ENCODE measurements around the gene S100A9.
"Not testable (repeated sequence)": the region's sequence is repeated elsewhere in the genome, so short reads cannot be mapped to it uniquely, and the experiment has no call there.

Gene S100A9

GRCh38 chr1:153357853-153358690 is at the start of gene S100A9:
S100A9 (plus strand) TSS chr1:153357854; CDS start chr1:153358284, 430 bp downstream.
- DNase-seq: no peak

- no peak for DNase-seq
Measured at GRCh38 chr1:153308540-153308939, 49.1 kb upstream of the S100A9 start.

- no peak for DNase-seq
Measured at GRCh38 chr1:153309441-153309840, 48.2 kb upstream of the S100A9 start.

- no peak for DNase-seq
Measured at GRCh38 chr1:153310526-153310925, 47.1 kb upstream of the S100A9 start.

GRCh38 chr1:153312570-153313186 is 45.0 kb upstream of the S100A9 start, which contains the start of gene PGLYRP3:
PGLYRP3 (minus strand) TSS chr1:153312952; CDS start chr1:153310665, 2,287 bp downstream.
- DNase-seq: no peak

- DNase-seq: no peak
Measured at GRCh38 chr1:153313288-153313687, 44.4 kb upstream of the S100A9 start.

- DNase-seq: not testable (repeated sequence)
Measured at GRCh38 chr1:153314388-153314787, 43.3 kb upstream of the S100A9 start.

- DNase-seq: not testable (repeated sequence)
Measured at GRCh38 chr1:153316013-153316412, 41.6 kb upstream of the S100A9 start.

- DNase-seq: not testable (repeated sequence)
Measured at GRCh38 chr1:153318145-153318544, 39.5 kb upstream of the S100A9 start.

- no peak for DNase-seq
Measured at GRCh38 chr1:153322568-153322967, 35.1 kb upstream of the S100A9 start.

GRCh38 chr1:153324912-153325311 is 32.7 kb upstream of the S100A9 start:
- DNase-seq: no peak

- no peak for DNase-seq
Measured at GRCh38 chr1:153333902-153334301, 23.8 kb upstream of the S100A9 start.

- no peak for DNase-seq
Measured at GRCh38 chr1:153336650-153337049, 21.0 kb upstream of the S100A9 start.

- no peak for DNase-seq
Measured at GRCh38 chr1:153337980-153338853, 19.4 kb upstream of the S100A9 start.

- no peak for DNase-seq
Measured at GRCh38 chr1:153339802-153340201, 17.9 kb upstream of the S100A9 start.

- DNase-seq: no peak
Measured at GRCh38 chr1:153340356-153340755, 17.3 kb upstream of the S100A9 start.

- no peak for DNase-seq
Measured at GRCh38 chr1:153341431-153341934, 16.2 kb upstream of the S100A9 start.

GRCh38 chr1:153342178-153342577 is 15.5 kb upstream of the S100A9 start:
- no peak for DNase-seq

- no peak for DNase-seq
Measured at GRCh38 chr1:153343040-153343681, 14.5 kb upstream of the S100A9 start.

- no peak for DNase-seq
Measured at GRCh38 chr1:153343811-153344717, 13.6 kb upstream of the S100A9 start.

GRCh38 chr1:153344718-153345025 is 13.0 kb upstream of the S100A9 start:
- no peak for DNase-seq

Measured in NCI-H510A (cell line).